Kidney (tissue), 14 donors: ENCODE results near the gene KRT8. TPM values are rescaled to one million over a fixed set of nuclear protein-coding genes. Genes with fewer than 3 reads are reported as not detected.

Experiments used
- DNase-seq, 5 donors: peaks; one replicate each; pipeline ENCODE4 v3.0.0-alpha.2; 2013 to 2020
- FAIRE-seq: peaks from 2 replicates; lab custom pipeline; 2012; peaks lifted over from hg19 to GRCh38; lab: Jason Lieb, UNC
- H3K27ac ChIP-seq, 2 donors: one replicate each; pipeline ENCODE4 v1.7.0; 2013; ENCODE audit warnings: low read depth in 2 of 2, low read length in 2 of 2, inconsistent platforms in 1 of 2
- H3K27me3 ChIP-seq: one replicate; pipeline ENCODE4 v1.7.1; 2013; ENCODE audit warnings: low read length, inconsistent platforms; ENCODE audit not compliant: control insufficient read depth, insufficient read depth
- H3K36me3 ChIP-seq, 3 donors: one replicate each; pipeline versions ENCODE4 v1.7.0 to v1.7.1; 2013; ENCODE audit warnings: low read length in 3 of 3, control low read depth in 1 of 3, inconsistent platforms in 1 of 3; ENCODE audit not compliant: insufficient read depth in 3 of 3, control insufficient read depth in 2 of 3
- H3K4me1 ChIP-seq, 3 donors: one replicate each; pipeline versions ENCODE4 v1.7.0 to v1.7.1; 2013; ENCODE audit warnings: low read length in 3 of 3, inconsistent platforms in 1 of 3, low read depth in 1 of 3; ENCODE audit not compliant: control insufficient read depth in 2 of 3, insufficient read depth in 2 of 3
- H3K4me3 ChIP-seq, 3 donors: one replicate each; pipeline versions ENCODE4 v1.7.0 to v1.8.1; 2013; ENCODE audit warnings: low read length in 3 of 3, control low read depth in 1 of 3, inconsistent platforms in 1 of 3
- H3K9ac ChIP-seq, 3 donors: one replicate each; pipeline versions ENCODE4 v1.7.0 to v1.7.1; 2013; ENCODE audit warnings: low read length in 3 of 3, control low read depth in 1 of 3, inconsistent platforms in 1 of 3
- H3K9me3 ChIP-seq, 3 donors: one replicate each; pipeline versions ENCODE4 v1.7.0 to v1.7.1; 2013; ENCODE audit warnings: low read length in 3 of 3, control low read depth in 1 of 3, inconsistent platforms in 1 of 3; ENCODE audit not compliant: control insufficient read depth in 2 of 3, insufficient read depth in 1 of 3
- CTCF ChIP-seq: IDR thresholded peaks from 3 replicates; pipeline ENCODE4 v1.5.1; 2012; ENCODE audit warnings: mild to moderate bottlenecking, moderate library complexity, borderline replicate concordance; ENCODE audit not compliant: insufficient read depth; ENCODE audit errors: extremely low read depth
- intact Hi-C: fragments of 100-400 bp; cut with DNase I; formaldehyde crosslinking; loops from one replicate; pipeline ENCODE4 v1.11.1; 2022
- polyA plus RNA-seq: library from polyadenylated mRNA; stranded (reverse); fragments of 350-450 nt; fragmentation: Illumina TruSeq; extraction: RNeasy Lipid Tissue Mini Kit (QIAGEN cat#74804); gene quantifications from one replicate; pipeline ENCODE4 v1.2.3, GENCODE V29; 2014; ENCODE audit warnings: low read depth, low replicate concordance; ENCODE audit not compliant: insufficient read depth
- total RNA-seq: library from RNA; stranded (reverse); fragmentation: NEBNext Ultra II Directional; extraction: Animal tissue kit (Norgen Biotek cat#: 25700); gene quantifications from one replicate; pipeline ENCODE4 v1.2.1, GENCODE V29; 2021
- donor health status: control.
- donor health status: control.
- donor health status: control.
- donor health status: control.
- donor health status: control.
- donor health status: DM: yes; HTN: yes; CAD: no.
- donor health status: Normal renal cell carcinoma (clear cell type).

The KRT8 gene
- total and polyA plus RNA-seq, 2 donors from 2014 or later: 333 to 546 TPM

GRCh38 chr12:52929538-52929937 is 24.7 kb upstream of the KRT8 start:
- H3K27ac ChIP-seq: no peak overlapping the region
- intact Hi-C loops: no loop called here
- FAIRE-seq (no peak), DNase-seq (no peak)
- H3K4me1 ChIP-seq: peaks cover 0 to 22% (median 8%) of the 10 kb centered on the region in 3 donors
- H3K27me3 ChIP-seq: no peaks in the 10 kb centered on the region
- no peaks in the 10 kb centered on the region for H3K9me3 ChIP-seq
- H3K4me3 ChIP-seq: no peak overlapping the region
- no peak for TF ChIP-seq CTCF
- H3K9ac ChIP-seq: no peak overlapping the region
- no peaks in the 10 kb centered on the region for H3K36me3 ChIP-seq

GRCh38 chr12:52927964-52928363 is 23.1 kb upstream of the KRT8 start:
- H3K27ac ChIP-seq: no peak overlapping the region
- intact Hi-C loops: no loop called here
- FAIRE-seq (no peak), DNase-seq (no peak)
- no peaks in the 10 kb centered on the region for H3K36me3 ChIP-seq
- no peak overlapping the region for H3K9ac ChIP-seq
- TF ChIP-seq CTCF: no peak
- H3K27me3 ChIP-seq: no peaks in the 10 kb centered on the region
- H3K4me1 ChIP-seq: peaks cover 0 to 22% (median 8%) of the 10 kb centered on the region in 3 donors
- H3K4me3 ChIP-seq: no peak overlapping the region
- H3K9me3 ChIP-seq: no peaks in the 10 kb centered on the region

GRCh38 chr12:52926596-52927234 is 21.8 kb upstream of the KRT8 start:
- peak overlapping the region; percentile 49 to 77 for H3K27ac ChIP-seq
- FAIRE-seq (no peak), DNase-seq (no peak)
- no peak overlapping the region for H3K9ac ChIP-seq
- H3K9me3 ChIP-seq: no peaks in the 10 kb centered on the region
- no peaks in the 10 kb centered on the region for H3K27me3 ChIP-seq
- peaks cover 0 to 22% (median 8%) of the 10 kb centered on the region in 3 donors for H3K4me1 ChIP-seq
- H3K4me3 ChIP-seq: no peak overlapping the region
- no peak for TF ChIP-seq CTCF
- intact Hi-C loops: no loop called here
- H3K36me3 ChIP-seq: no peaks in the 10 kb centered on the region
